Progenitor cell of endocrine pancreas (in vitro differentiated cells): ENCODE results near the gene SHISAL2A. TPM values are rescaled to one million over a fixed set of nuclear protein-coding genes. Genes with fewer than 3 reads are reported as not detected.

Source experiments
- DNase-seq: peaks from one replicate; pipeline ENCODE4 v3.0.0; 2021; ENCODE audit warnings: low spot score; ENCODE audit not compliant: unreplicated experiment
- H3K27ac Mint-ChIP-seq: 2 replicates; pipeline ENCODE4 v1.8.0; 2021; ENCODE audit warnings: mild to moderate bottlenecking, moderate library complexity, mixed read lengths
- H3K27me3 Mint-ChIP-seq: 2 replicates; pipeline ENCODE4 v1.8.0; 2021; ENCODE audit warnings: mixed read lengths
- H3K36me3 Mint-ChIP-seq: 2 replicates; pipeline ENCODE4 v1.8.0; 2022; ENCODE audit warnings: mixed read lengths; ENCODE audit not compliant: insufficient read depth
- H3K4me1 Mint-ChIP-seq: 2 replicates; pipeline ENCODE4 v1.8.0; 2021; ENCODE audit warnings: low read depth, mixed read lengths
- H3K4me3 Mint-ChIP-seq: 2 replicates; pipeline ENCODE4 v1.8.0; 2021; ENCODE audit warnings: low read depth, mild to moderate bottlenecking, moderate library complexity, mixed read lengths
- H3K9me3 Mint-ChIP-seq: 2 replicates; pipeline ENCODE4 v1.8.0; 2021; ENCODE audit warnings: low read depth, mixed read lengths
- total RNA-seq: library from RNA; stranded (reverse); gene quantifications from 2 replicates; pipeline ENCODE4 v1.2.1, GENCODE V29; 2021
- TF ChIP-seq, protein P1 (sequence below): fragments of 200-600 bp; sonication (generic); IDR thresholded peaks from one replicate; pipeline ENCODE4 v1.5.0; 2021; ENCODE audit warnings: antibody characterized with exemption, mild to moderate bottlenecking; ENCODE audit not compliant: unreplicated experiment

Gene SHISAL2A
- total RNA-seq, 1 donor from 2014 or later, result 0.38 TPM

DNA sequence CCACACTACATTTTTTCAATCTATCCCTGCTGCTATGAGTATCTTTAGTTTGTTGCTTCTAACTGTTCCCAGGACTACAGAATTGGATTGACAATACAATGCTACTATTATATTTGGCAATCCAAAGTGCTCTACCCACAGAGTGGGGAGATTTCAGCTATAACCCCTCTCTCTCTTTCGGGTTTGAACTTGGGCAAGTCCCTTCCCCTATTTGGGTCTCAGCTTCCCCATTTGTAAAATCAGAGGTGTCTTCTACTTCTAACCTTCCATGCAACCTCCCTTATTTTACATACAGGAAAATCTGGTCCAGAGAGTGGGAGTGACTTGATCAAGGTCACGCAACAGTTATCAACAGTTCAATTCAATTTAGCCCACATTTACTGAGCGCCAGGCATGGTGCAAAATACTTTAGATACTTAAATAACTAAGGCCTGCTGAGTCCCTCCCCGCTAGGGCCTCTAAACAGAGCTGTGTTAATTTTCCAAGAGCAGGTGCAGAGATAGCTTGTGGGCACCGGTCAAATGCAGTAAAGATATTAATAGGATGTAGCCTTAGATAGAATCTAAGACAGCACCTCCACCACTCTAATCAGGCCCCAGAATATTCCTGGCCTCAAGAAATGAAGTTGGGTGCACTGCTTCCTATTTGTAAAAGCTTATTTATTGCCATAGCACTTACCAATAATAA lies 40.2 kb upstream of the SHISAL2A start:
- no peaks in the 10 kb centered on the region for H3K36me3 Mint-ChIP-seq
- H3K4me1 Mint-ChIP-seq, result peaks cover 6% of the 10 kb centered on the region
- no peak overlapping the region for H3K4me3 Mint-ChIP-seq
- H3K27ac Mint-ChIP-seq, result no peak overlapping the region
- no peaks in the 10 kb centered on the region for H3K9me3 Mint-ChIP-seq
- H3K27me3 Mint-ChIP-seq, result peaks cover 7% of the 10 kb centered on the region
- DNase-seq, result no peak
- TF ChIP-seq, protein P1, sequence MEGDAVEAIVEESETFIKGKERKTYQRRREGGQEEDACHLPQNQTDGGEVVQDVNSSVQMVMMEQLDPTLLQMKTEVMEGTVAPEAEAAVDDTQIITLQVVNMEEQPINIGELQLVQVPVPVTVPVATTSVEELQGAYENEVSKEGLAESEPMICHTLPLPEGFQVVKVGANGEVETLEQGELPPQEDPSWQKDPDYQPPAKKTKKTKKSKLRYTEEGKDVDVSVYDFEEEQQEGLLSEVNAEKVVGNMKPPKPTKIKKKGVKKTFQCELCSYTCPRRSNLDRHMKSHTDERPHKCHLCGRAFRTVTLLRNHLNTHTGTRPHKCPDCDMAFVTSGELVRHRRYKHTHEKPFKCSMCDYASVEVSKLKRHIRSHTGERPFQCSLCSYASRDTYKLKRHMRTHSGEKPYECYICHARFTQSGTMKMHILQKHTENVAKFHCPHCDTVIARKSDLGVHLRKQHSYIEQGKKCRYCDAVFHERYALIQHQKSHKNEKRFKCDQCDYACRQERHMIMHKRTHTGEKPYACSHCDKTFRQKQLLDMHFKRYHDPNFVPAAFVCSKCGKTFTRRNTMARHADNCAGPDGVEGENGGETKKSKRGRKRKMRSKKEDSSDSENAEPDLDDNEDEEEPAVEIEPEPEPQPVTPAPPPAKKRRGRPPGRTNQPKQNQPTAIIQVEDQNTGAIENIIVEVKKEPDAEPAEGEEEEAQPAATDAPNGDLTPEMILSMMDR, result no peak

DNA sequence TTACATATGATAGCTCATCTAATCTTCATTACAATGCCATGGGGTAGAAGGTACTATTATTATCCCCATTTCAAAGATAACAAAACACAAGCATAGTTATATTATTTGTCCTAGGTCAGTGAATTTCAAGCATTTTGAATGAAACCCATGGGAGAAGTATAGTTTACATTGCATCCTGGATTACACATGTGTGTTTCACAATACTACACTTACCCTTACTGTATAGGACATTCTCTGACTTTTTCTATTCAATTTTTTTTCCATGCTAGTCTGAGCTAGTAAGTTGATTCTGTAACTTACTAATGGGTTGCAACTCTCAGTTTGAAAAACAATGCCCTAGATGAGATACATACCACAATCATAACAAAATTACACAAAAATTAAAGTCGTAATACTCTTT lies 39.5 kb upstream of the SHISAL2A start:
- Mint-ChIP-seq H3K27ac (no peak overlapping the region), H3K9me3 (no peaks in the 10 kb centered on the region), H3K27me3 (peaks cover 11% of the 10 kb centered on the region), H3K4me1 (peaks cover 6% of the 10 kb centered on the region), H3K4me3 (no peak overlapping the region), H3K36me3 (no peaks in the 10 kb centered on the region)
- no peak for DNase-seq
- TF ChIP-seq, protein P1, result no peak

DNA sequence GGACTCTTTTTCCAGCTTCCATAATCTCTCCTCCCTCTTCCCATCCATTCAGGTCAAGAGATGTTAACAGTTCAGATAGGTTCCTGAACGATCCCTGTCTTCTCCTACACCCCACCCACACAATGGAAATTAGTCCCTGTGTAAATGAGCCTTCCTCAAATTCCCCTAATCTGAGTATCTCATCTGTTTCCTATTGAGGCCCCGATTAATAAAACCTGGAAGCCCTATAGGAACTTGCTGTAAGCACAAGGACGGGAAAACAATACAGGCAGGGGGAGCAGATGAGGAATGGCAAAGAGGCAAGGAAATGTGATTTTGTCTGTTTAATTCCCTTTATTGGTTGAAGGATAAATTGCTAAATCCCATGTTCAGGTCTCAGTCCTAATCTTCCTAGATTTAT lies 37.9 kb upstream of the SHISAL2A start:
- peaks cover 16% of the 10 kb centered on the region for H3K27me3 Mint-ChIP-seq
- TF ChIP-seq, protein P1, result no peak
- H3K4me1 Mint-ChIP-seq, result peaks cover 5% of the 10 kb centered on the region
- DNase-seq, result no peak
- H3K4me3 Mint-ChIP-seq, result no peak overlapping the region
- no peak overlapping the region for H3K27ac Mint-ChIP-seq
- H3K36me3 Mint-ChIP-seq, result no peaks in the 10 kb centered on the region
- H3K9me3 Mint-ChIP-seq, result peaks cover 3% of the 10 kb centered on the region

DNA sequence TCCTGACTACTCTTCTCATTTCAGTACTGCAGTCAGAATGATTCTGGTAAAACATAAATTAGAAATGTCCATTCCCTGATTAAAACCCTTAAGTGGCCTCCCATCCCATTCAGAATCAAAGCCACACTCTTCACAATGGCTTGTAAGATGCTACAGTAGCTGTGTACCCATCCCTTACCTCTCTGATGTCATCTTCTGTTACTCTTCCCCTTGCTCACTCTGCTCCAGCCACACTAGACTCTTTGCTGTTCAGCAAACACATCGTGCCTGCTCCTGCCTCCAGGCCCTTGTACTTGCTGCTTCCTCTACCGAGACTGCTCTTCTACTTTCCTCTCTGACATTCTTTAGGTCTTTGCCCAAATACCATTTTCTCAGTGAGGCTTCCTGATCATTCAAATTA lies 35.1 kb upstream of the SHISAL2A start:
- Mint-ChIP-seq H3K9me3 (peaks cover 3% of the 10 kb centered on the region), H3K27ac (peak overlapping the region; percentile 41), H3K4me1 (peaks cover 7% of the 10 kb centered on the region), H3K4me3 (no peak overlapping the region), H3K36me3 (no peaks in the 10 kb centered on the region), H3K27me3 (peaks cover 27% of the 10 kb centered on the region)
- TF ChIP-seq, protein P1, result no peak
- no peak for DNase-seq

DNA sequence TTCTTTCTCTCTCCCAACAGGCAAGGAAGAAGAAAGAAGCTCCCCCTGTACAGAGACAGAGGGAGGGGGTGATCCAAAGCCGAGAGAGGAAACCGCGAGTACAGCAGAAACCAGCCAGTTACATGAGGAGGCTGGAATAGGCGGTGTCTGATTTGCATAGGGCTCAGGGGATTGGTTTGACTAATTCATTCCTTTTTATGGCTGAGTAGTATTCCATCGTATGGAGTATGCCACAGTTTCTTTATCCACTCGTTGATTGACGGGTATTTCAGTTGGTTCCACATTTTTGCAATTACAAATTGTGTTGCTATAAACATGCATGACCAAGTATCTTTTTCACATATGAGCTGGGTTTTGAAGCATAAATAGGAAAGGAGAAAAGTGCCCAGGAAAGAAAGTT lies 34.2 kb upstream of the SHISAL2A start:
- peaks cover 32% of the 10 kb centered on the region for H3K27me3 Mint-ChIP-seq

More for the DNA sequence above, 34.2 kb upstream of the SHISAL2A start:
- no peak overlapping the region for H3K4me3 Mint-ChIP-seq
- H3K27ac Mint-ChIP-seq, result no peak overlapping the region
- H3K9me3 Mint-ChIP-seq, result peaks cover 3% of the 10 kb centered on the region
- TF ChIP-seq, protein P1, result no peak
- no peak for DNase-seq
- no peaks in the 10 kb centered on the region for H3K36me3 Mint-ChIP-seq
- peaks cover 8% of the 10 kb centered on the region for H3K4me1 Mint-ChIP-seq
